Fibroblast of lung (primary cell): ENCODE data around the gene RASA2. TPM values are rescaled to one million over a fixed set of nuclear protein-coding genes. Genes with fewer than 3 reads are reported as not detected.
A peak's percentile ranks its signal among the peaks of the same experiment; 100 is the strongest.

Experiments
- DNase-seq, 2 donors: peaks; one replicate each; pipeline versions ENCODE4 v3.0.0 to v3.0.0-alpha.2; 2010; ENCODE audit warnings: low read depth in 2 of 2
- H2AFZ ChIP-seq: 2 replicates; pipeline ENCODE4 v1.5.1; 2012; ENCODE audit warnings: low read length, control low read depth, inconsistent platforms
- H3K27ac ChIP-seq: 2 replicates; pipeline ENCODE4 v1.5.1; 2011; ENCODE audit warnings: low read length, control low read depth; ENCODE audit not compliant: insufficient read depth
- H3K27me3 ChIP-seq: 2 replicates; pipeline ENCODE4 v1.5.1; 2011; ENCODE audit warnings: mild to moderate bottlenecking, low read length; ENCODE audit not compliant: control insufficient read depth, insufficient read depth
- H3K36me3 ChIP-seq: 2 replicates; pipeline ENCODE4 v1.5.1; 2011; ENCODE audit warnings: low read length; ENCODE audit not compliant: control insufficient read depth, insufficient read depth
- H3K4me1 ChIP-seq: 2 replicates; pipeline ENCODE4 v1.5.1; 2011; ENCODE audit warnings: low read length; ENCODE audit not compliant: control insufficient read depth, insufficient read depth; ENCODE audit errors: extremely low read depth
- H3K4me2 ChIP-seq: 2 replicates; pipeline ENCODE4 v1.5.1; 2011; ENCODE audit warnings: low read length, control low read depth; ENCODE audit not compliant: insufficient read depth; ENCODE audit errors: extremely low read depth
- H3K4me3 ChIP-seq, 4 experiments: fragments of 200-600 bp in 1 of 4; sonication (generic) in 1 of 4; replicated peaks in 1 of 4; 2 replicates each; pipeline ENCODE4 v1.5.1; 2011 to 2016; ENCODE audit warnings: low read length in 4 of 4, low read depth in 3 of 4, mild to moderate bottlenecking in 3 of 4, control low read depth in 2 of 4, inconsistent platforms in 1 of 4, mixed read lengths in 1 of 4; ENCODE audit not compliant: insufficient read depth in 1 of 4; ENCODE audit errors: control extremely low read depth in 1 of 4
- H3K79me2 ChIP-seq: 2 replicates; pipeline ENCODE4 v1.5.1; 2012; ENCODE audit warnings: mild to moderate bottlenecking, low read length, inconsistent platforms; ENCODE audit not compliant: control insufficient read depth, insufficient read depth
- H3K9ac ChIP-seq: 2 replicates; pipeline ENCODE4 v1.5.1; 2011; ENCODE audit warnings: mild to moderate bottlenecking, low read length, control low read depth; ENCODE audit not compliant: insufficient read depth
- H3K9me3 ChIP-seq: 2 replicates; pipeline ENCODE4 v1.5.1; 2012; ENCODE audit warnings: low read depth, low read length; ENCODE audit not compliant: control insufficient read depth, insufficient read depth
- H4K20me1 ChIP-seq: 2 replicates; pipeline ENCODE4 v1.5.1; 2011; ENCODE audit warnings: low read length; ENCODE audit not compliant: control insufficient read depth, insufficient read depth; ENCODE audit errors: extremely low read depth
- EZH2 ChIP-seq: IDR thresholded peaks from 2 replicates; pipeline ENCODE4 v1.5.1; 2012; ENCODE audit warnings: low read length, control low read depth, mild to moderate bottlenecking; ENCODE audit errors: missing control alignments
- polyA plus RNA-seq, 2 donors: library from polyadenylated mRNA; depleted of rRNA in 1 of 2; stranded (reverse) in 1 of 2; unstranded in 1 of 2; fragments of >200 nt; gene quantifications; 2 replicates each; pipeline ENCODE4 v1.2.1, GENCODE V29; 2011 to 2012; ENCODE audit warnings: missing spikeins in 1 of 2
- total RNA-seq: library from RNA; depleted of rRNA; stranded (reverse); fragments of >200 nt; gene quantifications from 2 replicates; pipeline ENCODE4 v1.2.1, GENCODE V29; 2014
- TF ChIP-seq, protein P1 (sequence below), 2 donors: IDR thresholded peaks in 1 of 2; conservative IDR thresholded peaks in 1 of 2; 1 replicate in 1 of 2; 2 replicates in 1 of 2; pipeline ENCODE4 v1.5.1; 2011 to 2012; ENCODE audit warnings: low read length in 2 of 2, control low read depth in 1 of 2, inconsistent platforms in 1 of 2, low read depth in 1 of 2, mild to moderate bottlenecking in 1 of 2

The RASA2 gene
- total and polyA plus RNA-seq, 2 donors (not counting 1 experiment from before 2014, with no cell fraction given), result 10.0 to 11.4 TPM

DNA sequence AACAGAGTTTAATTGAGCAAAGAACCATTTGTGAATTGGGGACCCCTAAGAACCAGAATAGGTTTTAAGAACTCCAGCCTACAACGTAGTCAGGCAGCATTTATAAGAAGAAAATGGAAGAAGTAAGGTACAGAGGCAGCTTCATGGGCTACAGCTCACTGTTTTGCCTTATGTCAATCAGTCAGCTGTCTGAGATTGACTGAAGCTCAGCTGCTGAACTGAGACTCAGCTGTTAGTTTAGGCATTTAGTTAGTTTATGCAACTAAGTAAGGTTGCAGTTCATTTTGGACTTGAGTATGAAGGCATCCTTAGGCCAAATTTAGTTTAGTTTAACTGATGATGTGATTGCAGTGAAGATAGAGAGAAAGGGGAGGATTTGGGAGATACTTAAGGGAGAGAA lies 34.1 kb upstream of the RASA2 start:
- Histone ChIP-seq H3K36me3 (no peaks in the 10 kb centered on the region), H3K27ac (no peak overlapping the region), H3K4me3 (no peak overlapping the region), H3K27me3 (no peaks in the 10 kb centered on the region), H3K9ac (no peak overlapping the region), H3K9me3 (no peaks in the 10 kb centered on the region), H2AFZ (no peak overlapping the region), H4K20me1 (no peaks in the 10 kb centered on the region), H3K79me2 (no peaks in the 10 kb centered on the region), H3K4me1 (peaks cover 26% of the 10 kb centered on the region), H3K4me2 (no peak overlapping the region)
- DNase-seq, result no peak
- TF ChIP-seq, protein P1, sequence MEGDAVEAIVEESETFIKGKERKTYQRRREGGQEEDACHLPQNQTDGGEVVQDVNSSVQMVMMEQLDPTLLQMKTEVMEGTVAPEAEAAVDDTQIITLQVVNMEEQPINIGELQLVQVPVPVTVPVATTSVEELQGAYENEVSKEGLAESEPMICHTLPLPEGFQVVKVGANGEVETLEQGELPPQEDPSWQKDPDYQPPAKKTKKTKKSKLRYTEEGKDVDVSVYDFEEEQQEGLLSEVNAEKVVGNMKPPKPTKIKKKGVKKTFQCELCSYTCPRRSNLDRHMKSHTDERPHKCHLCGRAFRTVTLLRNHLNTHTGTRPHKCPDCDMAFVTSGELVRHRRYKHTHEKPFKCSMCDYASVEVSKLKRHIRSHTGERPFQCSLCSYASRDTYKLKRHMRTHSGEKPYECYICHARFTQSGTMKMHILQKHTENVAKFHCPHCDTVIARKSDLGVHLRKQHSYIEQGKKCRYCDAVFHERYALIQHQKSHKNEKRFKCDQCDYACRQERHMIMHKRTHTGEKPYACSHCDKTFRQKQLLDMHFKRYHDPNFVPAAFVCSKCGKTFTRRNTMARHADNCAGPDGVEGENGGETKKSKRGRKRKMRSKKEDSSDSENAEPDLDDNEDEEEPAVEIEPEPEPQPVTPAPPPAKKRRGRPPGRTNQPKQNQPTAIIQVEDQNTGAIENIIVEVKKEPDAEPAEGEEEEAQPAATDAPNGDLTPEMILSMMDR (conservative IDR thresholded peaks at IDR 0.05 in 1 of 2, IDR thresholded peaks at IDR 0.05 in 1 of 2; ENCODE audit: low read depth in 1 of 2, low read length in 2 of 2), result no peak
- no peak for TF ChIP-seq EZH2

- Histone ChIP-seq H2AFZ (no peak overlapping the region), H3K4me2 (no peak overlapping the region), H3K4me3 (no peak overlapping the region)
Observed at GRCh38 chr3:141454054-141454453, 32.8 kb upstream of the RASA2 start.

DNA sequence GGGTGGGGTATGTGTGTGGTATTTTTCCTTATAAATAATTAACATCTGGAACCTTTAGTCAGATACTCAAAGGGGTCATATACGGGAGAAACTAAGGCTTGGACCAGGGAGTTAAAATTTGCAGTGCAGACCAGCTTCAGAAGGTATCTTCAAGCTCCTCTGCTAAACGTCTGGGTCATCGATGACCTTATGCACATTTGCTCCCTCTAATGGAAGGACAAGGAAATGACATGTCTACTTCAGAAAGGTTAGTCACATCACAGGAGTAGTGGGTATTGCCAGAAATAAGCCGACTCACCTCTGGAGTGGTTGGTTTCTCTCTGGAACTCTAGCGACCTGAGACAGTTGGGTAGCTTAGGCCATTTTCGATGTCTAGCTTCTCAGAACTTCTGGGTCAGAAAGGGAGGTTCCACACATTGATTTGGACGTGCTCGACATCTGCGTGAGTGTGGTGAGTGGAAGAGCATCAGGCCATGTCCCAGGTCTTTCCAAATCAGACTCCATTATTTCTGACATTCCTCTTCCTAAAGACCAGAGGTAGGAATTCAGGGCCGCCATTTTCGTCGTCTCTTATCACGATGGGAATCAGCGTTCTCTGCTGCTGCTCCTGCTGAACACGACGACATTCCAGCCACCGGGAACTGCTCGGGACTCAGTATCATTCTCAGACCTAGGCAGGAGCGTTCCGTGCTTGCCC lies 31.8 kb upstream of the RASA2 start:
- Histone ChIP-seq H2AFZ (no peak overlapping the region), H3K4me1 (peaks cover 25% of the 10 kb centered on the region), H3K9ac (peak overlapping the region; percentile 58), H4K20me1 (no peaks in the 10 kb centered on the region), H3K36me3 (no peaks in the 10 kb centered on the region), H3K9me3 (no peaks in the 10 kb centered on the region), H3K27me3 (no peaks in the 10 kb centered on the region), H3K4me2 (peak overlapping the region; percentile 36), H3K27ac (peak overlapping the region; percentile 86), H3K4me3 (peak overlapping the region in 1 of 4 experiments; percentile 21), H3K79me2 (no peaks in the 10 kb centered on the region)
- no peak for TF ChIP-seq EZH2
- TF ChIP-seq, protein P1 (conservative IDR thresholded peaks at IDR 0.05 in 1 of 2, IDR thresholded peaks at IDR 0.05 in 1 of 2; ENCODE audit: low read depth in 1 of 2, low read length in 2 of 2), result peak; percentile 66 to 70
- peak; percentile 83 to 86 for DNase-seq

More at GRCh38 chr3:141454054-141454453, 32.8 kb upstream of the RASA2 start:
- Histone ChIP-seq H3K9me3 (no peaks in the 10 kb centered on the region), H3K79me2 (no peaks in the 10 kb centered on the region), H4K20me1 (no peaks in the 10 kb centered on the region), H3K4me1 (peaks cover 25% of the 10 kb centered on the region), H3K27ac (peak overlapping the region; percentile 86), H3K36me3 (no peaks in the 10 kb centered on the region), H3K27me3 (no peaks in the 10 kb centered on the region), H3K9ac (no peak overlapping the region)
- no peak for DNase-seq
- no peak for TF ChIP-seq EZH2
- TF ChIP-seq, protein P1 (conservative IDR thresholded peaks at IDR 0.05 in 1 of 2, IDR thresholded peaks at IDR 0.05 in 1 of 2; ENCODE audit: low read depth in 1 of 2, low read length in 2 of 2), result no peak
